ENCODE data around the gene IL15RA.
"Not testable (repeated sequence)": the region's sequence is repeated elsewhere in the genome, so short reads cannot be mapped to it uniquely, and the experiment has no call there.

Gene IL15RA

GRCh38 chr10:5968681-5969453, 8.5 kb downstream of the IL15RA start:
- DNase-seq (ENCODE audit: low read depth), result no peak

- DNase-seq (ENCODE audit: low read depth), result no peak
Observed at GRCh38 chr10:5968037-5968680, 9.2 kb downstream of the IL15RA start.

- no peak for DNase-seq (ENCODE audit: low read depth)
Observed at GRCh38 chr10:5965266-5965665, 12.1 kb downstream of the IL15RA start.

- DNase-seq (ENCODE audit: low read depth), result no peak
Observed at GRCh38 chr10:5964736-5965135, 12.6 kb downstream of the IL15RA start.

- DNase-seq (ENCODE audit: low read depth), result no peak
Observed at GRCh38 chr10:5963591-5963990, 13.8 kb downstream of the IL15RA start.

GRCh38 chr10:5963071-5963470, 14.3 kb downstream of the IL15RA start:
- DNase-seq (ENCODE audit: low read depth), result no peak

- not testable (repeated sequence) for DNase-seq (ENCODE audit: low read depth)
Observed at GRCh38 chr10:5962358-5962940, 14.9 kb downstream of the IL15RA start.

GRCh38 chr10:5961405-5962100, 15.8 kb downstream of the IL15RA start:
- DNase-seq (ENCODE audit: low read depth), result no peak

GRCh38 chr10:5960973-5961275, 16.4 kb downstream of the IL15RA start:
- DNase-seq (ENCODE audit: low read depth), result not testable (repeated sequence)

GRCh38 chr10:5960070-5960972, 17.0 kb downstream of the IL15RA start:
- no peak for DNase-seq (ENCODE audit: low read depth)

- no peak for DNase-seq (ENCODE audit: low read depth)
Observed at GRCh38 chr10:5959581-5960069, 17.7 kb downstream of the IL15RA start.

GRCh38 chr10:5959142-5959541, 18.2 kb downstream of the IL15RA start:
- DNase-seq (ENCODE audit: low read depth), result no peak

GRCh38 chr10:5958675-5959074, 18.7 kb downstream of the IL15RA start:
- DNase-seq (ENCODE audit: low read depth), result no peak

- DNase-seq (ENCODE audit: low read depth), result no peak
Observed at GRCh38 chr10:5958077-5958476, 19.3 kb downstream of the IL15RA start.

- DNase-seq (ENCODE audit: low read depth), result no peak
Observed at GRCh38 chr10:5956146-5956936, 21.0 kb downstream of the IL15RA start.

GRCh38 chr10:5953676-5954075, 23.7 kb downstream of the IL15RA start:
- no peak for DNase-seq (ENCODE audit: low read depth)

- DNase-seq (ENCODE audit: low read depth), result no peak
Observed at GRCh38 chr10:5952731-5953385, 24.5 kb downstream of the IL15RA start.

- DNase-seq (ENCODE audit: low read depth), result no peak
Observed at GRCh38 chr10:5951721-5952407, 25.5 kb downstream of the IL15RA start.

GRCh38 chr10:5951167-5951711, 26.1 kb downstream of the IL15RA start:
- no peak for DNase-seq (ENCODE audit: low read depth)
